Hematopoietic multipotent progenitor cell treated with erythropoietin and hydrocortisone succinate and interleukin-3 and kit ligand, for 4 days (in vitro differentiated cells): ENCODE data around the gene DDT.
"Not testable (repeated sequence)": the region's sequence is repeated elsewhere in the genome, so short reads cannot be mapped to it uniquely, and the experiment has no call there.

ENCODE experiments used
- DNase-seq: peaks from one replicate; pipeline ENCODE4 v3.0.0-alpha.2; 2015

DDT gene

GRCh38 chr22:23949764-23950163 is 24.5 kb downstream of the DDT start:
- DNase-seq: not testable (repeated sequence)

- DNase-seq: peak; percentile 55
These were observed 26.9 kb downstream of the DDT start for GRCh38 chr22:23947391-23947790.

- DNase-seq: not testable (repeated sequence)
These were observed 34.1 kb downstream of the DDT start for GRCh38 chr22:23940166-23940565.

DNA sequence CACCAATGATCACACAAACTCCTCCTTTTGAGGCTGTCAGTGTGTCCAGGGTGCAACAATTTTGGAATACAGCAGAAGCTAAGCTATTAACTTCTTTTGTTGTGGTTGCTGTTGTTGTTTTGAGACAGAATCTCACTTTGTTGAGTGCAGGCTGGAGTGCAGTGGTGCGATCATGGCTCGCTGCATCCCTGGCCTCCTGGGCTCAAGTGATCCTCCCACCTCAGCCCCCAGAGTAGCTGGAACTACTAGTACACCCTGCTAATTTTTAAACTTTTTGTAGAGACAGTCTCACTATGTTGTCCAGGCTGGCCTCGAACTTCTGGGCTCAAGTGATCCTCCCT is 35.3 kb downstream of the DDT start:
- DNase-seq: no peak

DNA sequence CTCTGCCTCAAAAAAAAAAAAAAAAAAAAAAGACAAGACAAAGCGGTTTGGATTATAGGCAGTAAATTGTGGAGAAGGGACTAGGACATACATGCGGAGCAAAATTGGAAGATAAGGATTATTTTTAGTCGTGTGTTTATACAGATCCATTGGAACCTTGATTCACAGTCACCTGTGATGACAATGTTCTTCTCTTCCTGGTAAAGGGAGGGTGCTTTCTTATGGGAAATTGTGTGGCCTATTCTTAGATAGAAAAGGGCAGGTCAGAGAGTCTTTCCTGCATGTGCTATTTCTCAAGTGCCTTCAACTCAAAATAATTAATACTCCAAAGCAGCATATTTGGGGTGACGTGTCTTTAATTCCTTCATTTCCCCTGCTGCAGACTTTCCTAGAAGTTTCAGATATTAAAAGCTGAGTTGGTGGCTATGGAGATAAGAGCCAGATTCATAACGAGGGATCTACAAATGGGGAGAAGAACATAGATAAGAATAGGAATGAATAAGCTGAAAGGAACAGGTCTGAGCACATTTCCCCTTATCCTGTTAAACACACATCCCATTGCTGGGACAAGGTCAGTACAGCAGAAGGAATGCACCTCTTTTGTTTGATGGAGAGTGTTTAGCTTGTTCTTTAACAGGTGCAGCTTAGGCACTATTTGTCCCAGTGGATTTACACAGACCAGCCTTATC is 35.8 kb downstream of the DDT start:
- peak; percentile 35 for DNase-seq

GRCh38 chr22:23926561-23926960 is 47.7 kb downstream of the DDT start:
- DNase-seq: no peak

GRCh38 chr22:23925020-23925606 is 49.1 kb downstream of the DDT start:
- no peak for DNase-seq

- peak; percentile 47 for DNase-seq
These were observed 51.3 kb downstream of the DDT start for GRCh38 chr22:23922921-23923320.

DNA sequence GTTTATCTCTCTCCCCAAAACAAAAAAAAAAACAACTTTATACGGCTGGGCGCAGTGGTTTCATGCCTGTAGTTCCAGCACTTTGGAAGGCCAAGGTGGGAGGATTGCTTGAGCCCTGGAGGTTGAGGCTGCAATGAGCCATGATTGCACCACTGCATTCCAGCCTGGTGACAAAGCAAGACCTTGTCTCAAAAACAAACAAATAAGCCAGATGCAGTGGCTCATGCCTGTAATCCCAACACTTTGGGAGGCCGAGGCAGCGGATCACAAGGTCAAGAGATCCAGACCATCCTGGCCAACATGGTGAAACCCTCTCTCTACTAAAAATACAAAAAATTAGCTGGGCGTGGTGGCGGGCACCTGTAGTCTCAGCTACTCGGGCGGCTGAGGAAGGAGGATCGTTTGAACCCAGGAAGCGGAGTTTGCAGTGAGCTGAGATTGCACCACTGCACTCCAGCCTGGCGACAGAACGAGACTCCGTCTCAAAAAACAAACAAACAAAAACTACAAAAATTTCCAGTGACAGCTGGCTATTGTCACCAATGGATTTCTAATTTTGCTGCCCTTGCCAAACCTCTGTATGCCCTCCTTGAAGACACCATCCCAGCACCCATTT is 52.5 kb downstream of the DDT start:
- DNase-seq: not testable (repeated sequence)
